Non-pigmented ciliary epithelial cell (primary cell): ENCODE results near the gene ZNF385A.

Experiments used
- DNase-seq: peaks from one replicate; pipeline ENCODE4 v3.0.0-alpha.2; 2010; ENCODE audit warnings: low read depth

ZNF385A gene

GRCh38 chr12:54384591-54385041 is at the start of gene ZNF385A:
Gene ZNF385A (minus strand): TSS chr12:54384733. CDS start chr12:54384514, 219 bp downstream.
- DNase-seq: no peak

- no peak for DNase-seq
Measured at GRCh38 chr12:54432815-54433164, 48.3 kb upstream of the ZNF385A start.

- no peak for DNase-seq
Measured at GRCh38 chr12:54431911-54432814, 47.6 kb upstream of the ZNF385A start.

GRCh38 chr12:54430471-54431069 is 46.0 kb upstream of the ZNF385A start:
- DNase-seq: no peak

GRCh38 chr12:54429014-54429471 is 44.5 kb upstream of the ZNF385A start:
- DNase-seq: no peak

GRCh38 chr12:54428050-54429013 is 43.8 kb upstream of the ZNF385A start:
- DNase-seq: no peak

GRCh38 chr12:54427106-54427505 is 42.6 kb upstream of the ZNF385A start:
- no peak for DNase-seq

GRCh38 chr12:54426690-54427089 is 42.2 kb upstream of the ZNF385A start:
- no peak for DNase-seq

- no peak for DNase-seq
Measured at GRCh38 chr12:54425702-54426101, 41.2 kb upstream of the ZNF385A start.

GRCh38 chr12:54424224-54424623 is 39.7 kb upstream of the ZNF385A start:
- no peak for DNase-seq

GRCh38 chr12:54423816-54424150 is 39.2 kb upstream of the ZNF385A start:
- DNase-seq: no peak

- no peak for DNase-seq
Measured at GRCh38 chr12:54421879-54422250, 37.3 kb upstream of the ZNF385A start.

GRCh38 chr12:54421175-54421878 is 36.8 kb upstream of the ZNF385A start:
- no peak for DNase-seq

GRCh38 chr12:54420766-54421144 is 36.2 kb upstream of the ZNF385A start:
- DNase-seq: no peak

GRCh38 chr12:54419088-54419887 is 34.8 kb upstream of the ZNF385A start, which contains the start of gene ITGA5:
Gene ITGA5 (minus strand): TSS chr12:54419266. CDS start chr12:54419198, 68 bp downstream.
- DNase-seq: no peak

GRCh38 chr12:54418441-54419087 is 34.0 kb upstream of the ZNF385A start:
- no peak for DNase-seq

GRCh38 chr12:54417712-54418440 is 33.3 kb upstream of the ZNF385A start:
- DNase-seq: no peak

GRCh38 chr12:54416687-54417603 is 32.4 kb upstream of the ZNF385A start:
- DNase-seq: no peak
